ENCODE data around the gene DEAF1. TPM values are rescaled to one million over a fixed set of nuclear protein-coding genes. Genes with fewer than 3 reads are reported as not detected.

The DEAF1 gene
- total RNA-seq, 4 donors from 2014 or later: 37.0 to 60.6 (median 43.7) TPM

- Histone ChIP-seq H3K27me3 (peaks cover 35% of the 10 kb centered on the region), H3K4me3 (no peak overlapping the region), H3K9me3 (no peaks in the 10 kb centered on the region), H3K36me3 (no peaks in the 10 kb centered on the region), H3K27ac (no peak overlapping the region), H3K4me1 (peaks cover 9% of the 10 kb centered on the region)
- WGBS: 74% methylated on average over 10 of the region's 22 CpGs
- no peak for DNase-seq (ENCODE audit: low spot score in 2 of 2)
- TF ChIP-seq POLR2A (IDR thresholded peaks at IDR 0.05) (no peak), POLR2AphosphoS5 (IDR thresholded peaks at IDR 0.05) (no peak), EP300 (IDR thresholded peaks at IDR 0.05) (no peak)
- TF ChIP-seq, protein P1, sequence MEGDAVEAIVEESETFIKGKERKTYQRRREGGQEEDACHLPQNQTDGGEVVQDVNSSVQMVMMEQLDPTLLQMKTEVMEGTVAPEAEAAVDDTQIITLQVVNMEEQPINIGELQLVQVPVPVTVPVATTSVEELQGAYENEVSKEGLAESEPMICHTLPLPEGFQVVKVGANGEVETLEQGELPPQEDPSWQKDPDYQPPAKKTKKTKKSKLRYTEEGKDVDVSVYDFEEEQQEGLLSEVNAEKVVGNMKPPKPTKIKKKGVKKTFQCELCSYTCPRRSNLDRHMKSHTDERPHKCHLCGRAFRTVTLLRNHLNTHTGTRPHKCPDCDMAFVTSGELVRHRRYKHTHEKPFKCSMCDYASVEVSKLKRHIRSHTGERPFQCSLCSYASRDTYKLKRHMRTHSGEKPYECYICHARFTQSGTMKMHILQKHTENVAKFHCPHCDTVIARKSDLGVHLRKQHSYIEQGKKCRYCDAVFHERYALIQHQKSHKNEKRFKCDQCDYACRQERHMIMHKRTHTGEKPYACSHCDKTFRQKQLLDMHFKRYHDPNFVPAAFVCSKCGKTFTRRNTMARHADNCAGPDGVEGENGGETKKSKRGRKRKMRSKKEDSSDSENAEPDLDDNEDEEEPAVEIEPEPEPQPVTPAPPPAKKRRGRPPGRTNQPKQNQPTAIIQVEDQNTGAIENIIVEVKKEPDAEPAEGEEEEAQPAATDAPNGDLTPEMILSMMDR (IDR thresholded peaks at IDR 0.05): no peak
Measured at GRCh38 chr11:625636-626268, 69.3 kb downstream of the DEAF1 start.

- Histone ChIP-seq H3K27me3 (peaks cover 35% of the 10 kb centered on the region), H3K4me1 (peaks cover 9% of the 10 kb centered on the region), H3K27ac (no peak within 1 kb of the TSS), H3K9me3 (no peaks in the 10 kb centered on the region), H3K4me3 (no peak within 1 kb of the TSS), H3K36me3 (no peaks in the 10 kb centered on the region)
- WGBS: 79% methylated on average over 20 of the region's 33 CpGs
- no peak for TF ChIP-seq POLR2AphosphoS5 (IDR thresholded peaks at IDR 0.05)
- DNase-seq (ENCODE audit: low spot score in 2 of 2): no peak
Measured at GRCh38 chr11:624705-625635, 70.1 kb downstream of the DEAF1 start, which contains the start of gene CDHR5. CDHR5 (minus strand) TSS chr11:624955; CDS start chr11:624902, 53 bp downstream.

- no peaks in the 10 kb centered on the region for H3K9me3 ChIP-seq
- H3K27me3 ChIP-seq: peaks cover 35% of the 10 kb centered on the region
- H3K4me1 ChIP-seq: peaks cover 9% of the 10 kb centered on the region
- TF ChIP-seq, protein P1 (IDR thresholded peaks at IDR 0.05): no peak
- no peak for TF ChIP-seq POLR2A (IDR thresholded peaks at IDR 0.05)
- no peak for TF ChIP-seq EP300 (IDR thresholded peaks at IDR 0.05)
- no peak overlapping the region for H3K27ac ChIP-seq
- H3K36me3 ChIP-seq: no peaks in the 10 kb centered on the region
- no peak for DNase-seq (ENCODE audit: low spot score in 2 of 2)
- 76% methylated on average over 14 of the region's 25 CpGs for WGBS
- no peak overlapping the region for H3K4me3 ChIP-seq
Measured at GRCh38 chr11:623999-624704, 70.9 kb downstream of the DEAF1 start.

DNA sequence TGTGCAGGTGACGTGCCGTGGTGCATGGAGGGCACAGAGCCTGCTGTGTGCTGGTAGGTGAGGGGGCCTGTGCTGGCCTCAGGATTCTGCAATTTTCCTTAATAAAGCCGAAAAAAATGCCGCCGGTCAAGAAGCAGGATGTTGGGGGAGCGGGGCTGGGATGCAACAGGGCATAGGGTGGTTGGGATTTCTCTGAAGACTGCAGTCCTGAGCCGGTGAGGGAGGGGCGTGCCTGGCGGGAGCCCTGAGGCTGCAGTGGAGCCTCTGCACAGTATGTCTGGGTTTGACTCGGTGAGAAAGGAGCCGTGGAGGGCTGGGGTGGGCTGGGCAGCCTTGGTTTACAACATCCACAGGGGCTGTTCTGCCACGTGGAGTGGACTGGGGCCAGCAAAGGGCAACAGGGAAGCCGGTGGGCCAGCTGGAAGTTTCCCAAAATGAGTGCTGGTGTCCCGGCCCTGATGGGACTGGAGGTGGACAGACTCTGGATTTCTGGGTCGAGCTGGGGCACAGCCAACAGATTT is 71.6 kb downstream of the DEAF1 start:
- no peak for DNase-seq (ENCODE audit: low spot score in 2 of 2)

DNA sequence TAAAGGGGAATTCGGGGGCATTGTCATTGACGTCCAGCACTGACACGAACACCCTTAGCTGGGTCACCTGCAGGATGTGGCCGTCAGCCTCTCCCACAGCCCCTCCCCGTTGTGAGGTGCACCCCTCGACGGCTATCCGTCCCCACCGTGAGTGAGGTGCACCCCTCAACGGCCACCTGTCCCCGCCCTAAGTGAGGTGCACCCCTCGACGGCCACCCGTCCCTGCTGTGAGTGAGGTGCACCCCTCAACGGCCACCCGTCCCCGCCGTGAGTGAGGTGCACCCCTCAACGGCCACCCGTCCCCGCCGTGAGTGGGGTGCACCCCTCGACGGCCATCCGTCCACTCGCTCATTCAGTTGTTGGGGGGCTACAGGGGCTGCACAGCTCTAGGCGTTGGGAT is 73.2 kb downstream of the DEAF1 start:
- Histone ChIP-seq H3K27ac (no peak overlapping the region), H3K27me3 (peaks cover 28% of the 10 kb centered on the region), H3K4me1 (peaks cover 5% of the 10 kb centered on the region), H3K9me3 (no peaks in the 10 kb centered on the region), H3K36me3 (no peaks in the 10 kb centered on the region), H3K4me3 (no peak overlapping the region)
- DNase-seq (ENCODE audit: low spot score in 2 of 2): no peak
- no peak for TF ChIP-seq EP300 (IDR thresholded peaks at IDR 0.05)
- no peak for TF ChIP-seq POLR2AphosphoS5 (IDR thresholded peaks at IDR 0.05)
- TF ChIP-seq, protein P1 (IDR thresholded peaks at IDR 0.05): no peak
- no peak for TF ChIP-seq POLR2A (IDR thresholded peaks at IDR 0.05)
- 88% methylated on average over 24 of the region's 27 CpGs for WGBS

More for the DNA sequence above, 71.6 kb downstream of the DEAF1 start:
- Histone ChIP-seq H3K36me3 (no peaks in the 10 kb centered on the region), H3K4me1 (peaks cover 9% of the 10 kb centered on the region), H3K9me3 (no peaks in the 10 kb centered on the region), H3K27ac (no peak overlapping the region), H3K4me3 (no peak overlapping the region), H3K27me3 (peaks cover 35% of the 10 kb centered on the region)
- WGBS: 78% methylated on average over 15 of the region's 15 CpGs
- TF ChIP-seq, protein P1 (IDR thresholded peaks at IDR 0.05): no peak
- no peak for TF ChIP-seq POLR2A (IDR thresholded peaks at IDR 0.05)
- no peak for TF ChIP-seq EP300 (IDR thresholded peaks at IDR 0.05)

Measured in suprapubic skin (tissue), 4 donors.